Measurements from ENCODE around the gene RNASE9.
A peak's percentile ranks its signal among the peaks of the same experiment; 100 is the strongest.

- TF ChIP-seq RAD21 (IDR thresholded peaks at IDR 0.05; ENCODE audit: low read depth): peak; percentile 68
- no peak for TF ChIP-seq YY1 (IDR thresholded peaks at IDR 0.05; ENCODE audit: low read depth)
- TF ChIP-seq CEBPB (IDR thresholded peaks at IDR 0.05): no peak
Observed at GRCh38 chr14:20530771-20531571, 29.9 kb downstream of the RNASE9 start.
